Midbrain (tissue), 1 donor: ENCODE measurements around the gene PARD3B.

Experiments used
- DNase-seq: peaks from one replicate; lab custom pipeline; 2025; lab: John Stamatoyannopoulos, UW

PARD3B gene

DNA sequence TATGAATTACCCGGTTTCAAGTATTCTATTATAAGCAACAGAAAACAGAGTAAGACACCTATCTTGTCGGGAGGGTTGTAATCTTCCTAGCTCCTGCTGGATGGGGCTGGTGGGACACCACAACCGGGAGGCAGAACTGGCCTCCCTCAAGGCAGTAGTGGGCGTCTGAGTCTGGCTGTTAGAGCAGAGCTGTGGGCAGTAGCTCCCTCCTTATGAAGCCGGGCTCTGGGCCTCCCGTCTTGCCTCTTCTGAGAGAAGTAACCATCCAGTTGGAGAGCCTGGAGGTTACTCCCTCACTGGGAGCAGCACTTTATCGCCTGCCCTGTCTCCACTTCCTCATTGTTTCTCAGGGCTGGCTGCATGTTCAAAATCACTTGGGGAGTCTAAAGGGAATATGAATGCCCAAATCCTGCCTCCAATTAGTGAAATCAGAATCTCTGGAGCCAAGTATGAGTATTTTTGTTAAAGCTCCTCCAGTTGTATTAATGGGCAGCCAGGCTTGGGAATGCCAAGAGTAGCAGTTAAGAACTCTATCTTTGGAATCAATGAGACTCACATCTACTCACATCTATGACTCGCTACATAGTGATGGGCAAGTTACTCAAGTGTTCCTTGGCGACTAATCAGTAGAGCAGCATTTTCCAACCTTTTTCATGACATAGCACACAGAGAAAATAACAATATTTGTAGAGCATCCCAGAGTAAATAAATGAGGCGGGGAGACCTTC, 1109.8 kb downstream of the PARD3B start:
- no peak for DNase-seq

- DNase-seq: no peak
Observed at GRCh38 chr2:205655779-205656456, 1110.6 kb downstream of the PARD3B start.

- no peak for DNase-seq
Observed at GRCh38 chr2:205656461-205656860, 1111.2 kb downstream of the PARD3B start.

DNA sequence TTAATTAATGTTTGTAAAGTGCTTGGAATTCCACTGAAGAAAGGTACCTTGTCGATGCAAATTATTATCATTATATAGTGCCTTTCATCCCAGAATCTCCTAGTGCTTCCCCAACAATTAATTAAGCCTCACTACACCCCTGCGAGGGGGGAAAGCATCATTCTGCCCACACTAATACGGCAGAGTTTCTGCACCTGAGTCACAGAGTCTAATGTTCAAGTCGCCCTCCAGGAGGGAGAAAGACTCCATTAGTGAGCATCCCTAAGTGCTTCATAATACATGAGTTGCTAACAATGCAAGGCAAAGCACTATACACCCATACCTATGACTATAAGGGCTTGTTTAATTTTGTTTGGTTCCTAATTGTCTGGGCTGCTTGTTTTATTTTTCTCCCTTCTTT, 1111.7 kb downstream of the PARD3B start:
- DNase-seq: no peak

DNA sequence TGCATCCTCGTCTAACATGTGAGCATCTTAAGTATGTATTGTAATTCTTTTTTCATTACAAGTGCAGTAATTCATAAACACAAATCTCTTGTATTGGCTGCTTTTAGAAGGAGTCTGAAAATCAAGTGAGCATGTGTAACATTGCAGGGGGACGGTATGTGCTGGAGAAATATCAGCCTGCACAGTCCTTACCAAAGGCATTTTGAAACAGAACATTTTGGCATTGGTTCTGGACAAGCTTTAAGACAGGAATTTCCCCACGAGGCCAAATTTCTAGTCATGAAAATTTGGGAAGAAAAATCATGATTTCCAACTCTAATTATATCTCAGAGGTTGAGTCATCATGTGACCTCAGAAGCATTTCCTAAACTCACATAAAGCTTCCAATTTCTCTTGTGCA, 1112.3 kb downstream of the PARD3B start:
- no peak for DNase-seq

DNA sequence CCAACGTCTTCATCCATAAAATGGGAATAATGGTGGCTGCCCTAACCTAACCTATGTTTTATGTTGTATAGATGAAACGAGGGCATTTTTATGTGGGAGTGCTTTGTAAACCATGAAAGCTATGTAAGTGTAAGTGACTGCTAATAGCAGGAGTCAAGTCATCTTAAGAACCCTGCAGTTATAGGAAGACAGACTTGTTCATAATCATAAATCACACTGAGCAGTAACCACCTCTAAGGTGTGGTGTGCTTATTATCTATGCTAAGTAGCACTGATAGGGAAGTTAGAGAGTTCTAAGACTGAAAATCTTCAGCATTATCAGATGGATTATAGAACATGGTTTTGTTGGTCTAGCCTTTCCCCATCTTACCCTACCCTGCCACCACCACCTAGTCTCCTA, 1112.8 kb downstream of the PARD3B start:
- no peak for DNase-seq

DNA sequence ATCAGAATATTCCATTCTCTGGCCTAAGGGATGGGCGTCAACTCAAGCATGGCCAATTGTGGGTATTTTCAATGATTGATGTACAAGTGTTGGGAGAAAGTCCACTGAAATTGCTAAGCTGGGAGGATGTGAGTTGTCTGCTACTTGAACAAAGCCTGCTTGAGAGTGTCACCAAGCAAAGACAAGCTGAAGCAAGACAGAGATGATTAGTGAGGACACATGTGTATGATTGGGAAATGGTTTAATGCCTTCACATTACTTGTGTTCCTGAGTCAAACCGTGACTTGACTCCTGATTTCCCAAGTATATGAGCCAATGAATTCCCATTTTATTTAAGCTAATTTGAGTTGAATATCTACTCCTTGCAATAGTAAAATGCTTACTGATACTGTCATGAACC, 1113.3 kb downstream of the PARD3B start:
- no peak for DNase-seq

DNA sequence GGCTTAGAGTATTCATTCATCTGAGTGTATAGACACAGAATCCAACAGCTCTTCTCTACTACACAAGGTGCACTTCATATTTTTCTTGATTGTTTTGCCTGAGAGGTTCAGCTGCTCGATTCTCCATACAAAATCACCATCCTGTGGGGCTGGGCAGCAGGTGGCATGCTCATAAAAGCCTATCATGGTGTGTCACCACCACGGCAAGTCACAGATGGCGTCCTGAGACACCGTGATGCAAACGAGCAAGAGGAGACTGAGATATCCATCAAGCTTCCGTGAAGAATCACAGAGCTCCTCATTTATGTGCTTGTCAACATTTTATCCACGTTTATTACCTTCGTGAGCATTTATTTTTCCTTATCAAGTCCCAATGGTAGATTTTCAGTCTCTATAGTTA, 1114.6 kb downstream of the PARD3B start:
- no peak for DNase-seq

DNA sequence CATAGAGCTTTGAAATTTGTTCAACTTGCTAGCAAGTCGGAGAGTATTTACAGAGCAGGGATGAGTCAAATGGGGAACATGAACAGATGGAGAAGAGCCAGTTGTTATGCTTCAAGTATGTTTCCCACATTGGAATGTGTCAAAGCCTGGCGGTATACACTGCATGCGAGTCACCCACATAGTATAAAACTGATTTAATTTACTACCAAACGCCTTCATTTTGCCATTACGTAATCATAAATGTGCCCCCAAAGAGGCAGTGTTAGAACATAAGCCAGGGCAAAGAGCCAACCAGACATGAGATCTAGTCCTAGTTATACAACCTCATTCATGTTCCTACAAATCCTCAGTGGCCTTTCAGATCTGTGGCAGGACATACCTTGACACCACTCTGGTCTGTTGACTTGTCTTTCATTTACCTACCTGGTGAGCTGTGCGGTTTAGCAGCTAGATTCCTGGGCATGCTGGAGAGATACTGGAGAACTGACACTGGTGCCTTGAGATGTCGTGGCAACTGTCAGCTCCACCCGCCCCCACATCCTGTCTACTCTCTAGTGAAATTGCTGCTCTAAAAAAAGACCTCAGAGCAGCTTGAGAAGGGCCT, 1115.3 kb downstream of the PARD3B start:
- no peak for DNase-seq

- DNase-seq: no peak
Observed at GRCh38 chr2:205661281-205661680, 1116.0 kb downstream of the PARD3B start.

- no peak for DNase-seq
Observed at GRCh38 chr2:205662206-205662965, 1117.1 kb downstream of the PARD3B start.

DNA sequence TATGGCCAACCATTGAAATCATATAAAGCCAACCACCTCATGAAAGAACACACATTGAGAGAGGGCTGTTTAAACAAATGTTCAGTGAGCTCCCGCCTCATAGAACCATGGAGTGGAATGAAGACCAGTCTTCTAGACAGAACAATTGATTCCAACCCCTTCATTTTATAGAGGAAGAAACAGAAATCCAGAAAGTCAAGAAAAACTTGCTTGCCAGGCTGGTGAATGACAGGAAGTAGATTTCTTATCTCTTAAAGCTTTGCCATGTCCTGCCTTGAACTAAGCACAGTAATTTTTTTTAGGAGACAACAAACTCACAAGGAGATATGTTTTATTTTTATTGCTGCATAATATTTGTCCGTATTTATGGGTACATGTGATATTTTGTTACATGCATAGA, 1120.5 kb downstream of the PARD3B start:
- no peak for DNase-seq
